A673 (cell line): ENCODE measurements around the gene NEDD4L. TPM values are rescaled to one million over a fixed set of nuclear protein-coding genes. Genes with fewer than 3 reads are reported as not detected.

Experiments used
- BruUV-seq: library from RNA; stranded (reverse); fragments of 400-500 nt; replicated peaks from 2 replicates; lab custom pipeline; 2021; lab: Mats Ljungman, UMichigan
- CTCF ChIA-PET: fragments of 300-600 bp; sonication (Branson Sonifier 250); formaldehyde crosslinking; loops from one replicate; lab custom pipeline; 2022; ENCODE audit warnings: antibody characterized with exemption; lab: Charles Lee
- POLR2A ChIA-PET: fragments of 300-600 bp; sonication (Branson Sonifier 250); formaldehyde crosslinking; loops from one replicate; lab custom pipeline; 2022; ENCODE audit warnings: antibody characterized with exemption; ENCODE audit not compliant: low non-redundant PET; lab: Charles Lee
- DNase-seq: peaks from one replicate; pipeline ENCODE4 v3.0.0-alpha.2; 2015; ENCODE audit warnings: low spot score
- H3K27ac ChIP-seq: fragments of 200-600 bp; sonication (generic); 2 replicates; pipeline ENCODE4 v1.5.1; 2016; ENCODE audit warnings: mixed run types, low read depth, mild to moderate bottlenecking, mixed read lengths, antibody characterized with exemption, low read length; ENCODE audit not compliant: poor library complexity, severe bottlenecking
- H3K27me3 ChIP-seq: fragments of 200-600 bp; sonication (generic); replicated peaks from 2 replicates; pipeline ENCODE4 v1.6.1; 2017; ENCODE audit warnings: mixed run types, low read depth, mild to moderate bottlenecking, mixed read lengths, antibody characterized with exemption, low read length; ENCODE audit not compliant: insufficient read depth, poor library complexity
- H3K36me3 ChIP-seq: fragments of 200-600 bp; sonication (generic); 2 replicates; pipeline ENCODE4 v1.6.1; 2016; ENCODE audit warnings: mixed run types, mild to moderate bottlenecking, mixed read lengths, antibody characterized with exemption, low read length; ENCODE audit not compliant: insufficient read depth, poor library complexity, severe bottlenecking
- H3K4me1 ChIP-seq: fragments of 200-600 bp; sonication (generic); 2 replicates; pipeline ENCODE4 v1.6.1; 2017; ENCODE audit warnings: mixed run types, mild to moderate bottlenecking, mixed read lengths, antibody characterized with exemption, low read length; ENCODE audit not compliant: insufficient read depth, poor library complexity, severe bottlenecking
- H3K4me3 ChIP-seq: fragments of 200-600 bp; sonication (generic); 2 replicates; pipeline ENCODE4 v1.5.1; 2016; ENCODE audit warnings: low read depth, mixed run types, mild to moderate bottlenecking, mixed read lengths, low read length; ENCODE audit not compliant: poor library complexity, severe bottlenecking
- H3K9me3 ChIP-seq: fragments of 200-600 bp; sonication (generic); 2 replicates; pipeline ENCODE4 v1.6.1; 2016; ENCODE audit warnings: mixed run types, low read depth, mild to moderate bottlenecking, mixed read lengths, antibody characterized with exemption, low read length; ENCODE audit not compliant: poor library complexity, severe bottlenecking
- CTCF ChIP-seq: fragments of 300-800, 200-600 bp; sonication (generic); conservative IDR thresholded peaks from 2 replicates; pipeline ENCODE4 v1.5.1; 2017; ENCODE audit warnings: low read depth, mild to moderate bottlenecking, antibody characterized with exemption, low read length, moderate library complexity, mixed read lengths
- EZH2 ChIP-seq: fragments of 200-600 bp; sonication (generic); IDR thresholded peaks from 2 replicates; pipeline ENCODE4 v1.6.1; 2017; ENCODE audit warnings: borderline replicate concordance, low read depth, mild to moderate bottlenecking, mixed read lengths, antibody characterized with exemption, low read length; ENCODE audit not compliant: poor library complexity, severe bottlenecking
- intact Hi-C: fragments of 100-400 bp; cut with micrococcal nuclease; formaldehyde crosslinking; loops from one replicate; pipeline ENCODE4 v1.10.0; 2022; ENCODE audit not compliant: unreplicated experiment
- total RNA-seq: library from RNA; stranded (reverse); gene quantifications from 2 replicates; pipeline ENCODE4 v1.2.3, GENCODE V29; 2021

The NEDD4L gene
- total RNA-seq, 1 experiment from 2014 or later: 15.3 TPM

GRCh38 chr18:58370612-58371011, 326.6 kb downstream of the NEDD4L start:
- intact Hi-C loops: no loop called here
- H3K27ac ChIP-seq: no peak overlapping the region
- no peak for DNase-seq
- H3K27me3 ChIP-seq: no peaks in the 10 kb centered on the region
- H3K36me3 ChIP-seq: no peaks in the 10 kb centered on the region
- TF ChIP-seq CTCF (no peak), EZH2 (no peak)
- BruUV-seq: no TSS peak
- no peaks in the 10 kb centered on the region for H3K4me1 ChIP-seq
- POLR2A ChIA-PET: no interaction called here
- no peaks in the 10 kb centered on the region for H3K9me3 ChIP-seq
- CTCF ChIA-PET: no interaction called here
- H3K4me3 ChIP-seq: no peak overlapping the region

- ChIA-PET POLR2A (no interaction called here), CTCF (no interaction called here)
- Histone ChIP-seq H3K36me3 (no peaks in the 10 kb centered on the region), H3K27me3 (no peaks in the 10 kb centered on the region), H3K4me3 (no peak overlapping the region), H3K27ac (no peak overlapping the region), H3K4me1 (no peaks in the 10 kb centered on the region), H3K9me3 (no peaks in the 10 kb centered on the region)
- BruUV-seq: no TSS peak
- intact Hi-C loops: no loop called here
- TF ChIP-seq EZH2 (no peak), CTCF (no peak)
- DNase-seq: no peak
These were observed 329.5 kb downstream of the NEDD4L start for GRCh38 chr18:58373481-58373880.

- no peak for DNase-seq
These were observed 331.0 kb downstream of the NEDD4L start for GRCh38 chr18:58375051-58375450.

More at GRCh38 chr18:58375051-58375450, 331.0 kb downstream of the NEDD4L start:
- intact Hi-C loops: no loop called here
- BruUV-seq: no TSS peak
- no peaks in the 10 kb centered on the region for H3K4me1 ChIP-seq
- H3K4me3 ChIP-seq: no peak overlapping the region
- H3K36me3 ChIP-seq: no peaks in the 10 kb centered on the region
- H3K27me3 ChIP-seq: no peaks in the 10 kb centered on the region
- no peak overlapping the region for H3K27ac ChIP-seq
- POLR2A ChIA-PET: no interaction called here
- CTCF ChIA-PET: no interaction called here
- TF ChIP-seq EZH2 (no peak), CTCF (no peak)
- no peaks in the 10 kb centered on the region for H3K9me3 ChIP-seq
